Measurements from ENCODE around the gene CES2.

DNA sequence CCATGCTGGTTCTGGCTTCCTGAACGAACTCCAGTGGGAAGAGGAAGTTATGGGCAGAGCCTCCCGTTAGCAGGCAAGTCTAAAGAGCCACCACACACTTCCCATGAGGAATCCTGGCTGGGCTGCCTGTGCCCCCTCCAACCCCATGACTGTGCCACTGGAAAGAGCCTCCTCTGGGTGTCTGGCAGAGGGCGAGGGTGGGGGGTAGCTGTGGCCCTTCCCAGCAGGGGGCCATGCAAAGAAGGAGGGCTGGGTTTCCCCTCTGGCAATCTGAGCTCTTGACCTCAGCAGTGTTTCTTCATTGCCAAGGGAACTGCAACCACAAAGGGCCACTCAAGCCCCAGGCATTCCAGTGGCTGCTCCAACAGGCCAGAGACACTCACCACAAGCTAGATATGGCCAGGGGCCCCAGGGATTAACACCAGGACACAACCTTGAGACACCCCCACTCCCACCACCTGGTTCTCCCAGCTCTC is 8.3 kb upstream of the CES2 start:
- no peak for TF ChIP-seq ZNF501 (tag by site-specific recombination; IDR thresholded peaks at IDR 0.05)
- TF ChIP-seq ZNF24 (tag by site-specific recombination; IDR thresholded peaks at IDR 0.05), result no peak
- TF ChIP-seq, protein P1, sequence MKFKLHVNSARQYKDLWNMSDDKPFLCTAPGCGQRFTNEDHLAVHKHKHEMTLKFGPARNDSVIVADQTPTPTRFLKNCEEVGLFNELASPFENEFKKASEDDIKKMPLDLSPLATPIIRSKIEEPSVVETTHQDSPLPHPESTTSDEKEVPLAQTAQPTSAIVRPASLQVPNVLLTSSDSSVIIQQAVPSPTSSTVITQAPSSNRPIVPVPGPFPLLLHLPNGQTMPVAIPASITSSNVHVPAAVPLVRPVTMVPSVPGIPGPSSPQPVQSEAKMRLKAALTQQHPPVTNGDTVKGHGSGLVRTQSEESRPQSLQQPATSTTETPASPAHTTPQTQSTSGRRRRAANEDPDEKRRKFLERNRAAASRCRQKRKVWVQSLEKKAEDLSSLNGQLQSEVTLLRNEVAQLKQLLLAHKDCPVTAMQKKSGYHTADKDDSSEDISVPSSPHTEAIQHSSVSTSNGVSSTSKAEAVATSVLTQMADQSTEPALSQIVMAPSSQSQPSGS (tag by site-specific recombination; IDR thresholded peaks at IDR 0.05; ENCODE audit: low read depth), result no peak
- TF ChIP-seq, protein P2, sequence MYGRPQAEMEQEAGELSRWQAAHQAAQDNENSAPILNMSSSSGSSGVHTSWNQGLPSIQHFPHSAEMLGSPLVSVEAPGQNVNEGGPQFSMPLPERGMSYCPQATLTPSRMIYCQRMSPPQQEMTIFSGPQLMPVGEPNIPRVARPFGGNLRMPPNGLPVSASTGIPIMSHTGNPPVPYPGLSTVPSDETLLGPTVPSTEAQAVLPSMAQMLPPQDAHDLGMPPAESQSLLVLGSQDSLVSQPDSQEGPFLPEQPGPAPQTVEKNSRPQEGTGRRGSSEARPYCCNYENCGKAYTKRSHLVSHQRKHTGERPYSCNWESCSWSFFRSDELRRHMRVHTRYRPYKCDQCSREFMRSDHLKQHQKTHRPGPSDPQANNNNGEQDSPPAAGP (tag by site-specific recombination; IDR thresholded peaks at IDR 0.05), result no peak
- no peak for TF ChIP-seq ZNF184 (tag by site-specific recombination; IDR thresholded peaks at IDR 0.05)

Data from HEK293 (cell line).